Measurements from ENCODE around the gene UBASH3A.
A peak's percentile ranks its signal among the peaks of the same experiment; 100 is the strongest.

Gene UBASH3A

DNA sequence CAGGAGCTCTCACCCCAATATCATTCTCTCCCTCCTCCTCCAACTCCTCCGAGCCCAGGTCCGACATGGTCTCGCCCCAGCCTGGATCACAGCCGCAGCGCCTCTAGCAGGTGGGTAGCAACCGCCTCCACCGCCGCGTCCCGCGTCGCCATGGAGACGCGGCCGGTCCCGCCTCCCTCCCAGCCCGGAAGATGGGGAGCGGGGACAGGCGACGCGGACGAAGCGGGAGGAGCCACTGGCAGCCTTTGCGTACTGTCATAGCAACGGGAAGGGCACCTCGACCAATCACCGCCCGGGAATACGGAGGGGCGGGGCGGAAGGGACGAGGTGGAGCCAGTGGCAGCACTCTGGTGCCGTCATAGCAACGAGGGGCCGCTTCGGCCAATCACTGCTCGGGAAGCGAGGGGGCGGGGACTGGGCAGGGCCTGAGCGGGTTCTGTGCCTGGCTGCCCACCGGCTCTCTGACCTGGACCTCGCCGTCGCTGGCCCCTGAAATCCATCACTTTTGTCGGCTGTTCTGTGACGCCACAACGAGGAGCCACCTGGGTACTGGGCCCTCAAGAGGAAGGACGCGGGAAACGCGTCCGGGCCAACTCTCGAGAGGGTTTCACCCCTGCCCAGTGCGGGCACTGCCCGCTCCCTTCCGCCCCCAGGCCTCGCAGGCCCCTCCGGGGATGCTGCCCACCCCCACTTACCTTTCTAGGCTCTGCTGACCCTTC lies 92.6 kb downstream of the UBASH3A start, which contains the start of gene RSPH1:
RSPH1 (minus strand) TSS at position 105 of the 719 bp plus-strand sequence; CDS start at position 67, 38 bp downstream.
- TF ChIP-seq TEAD4 (IDR thresholded peaks at IDR 0.05) (no peak), ZBTB7A (IDR thresholded peaks at IDR 0.05; ENCODE audit: low read depth) (no peak), TAF1 (IDR thresholded peaks at IDR 0.05; ENCODE audit: low read depth) (peak; percentile 42; the same call in 1 of the 2 replicates), FOXM1 (IDR thresholded peaks at IDR 0.05; ENCODE audit: borderline replicate concordance, low read depth) (no peak), YY1 (IDR thresholded peaks at IDR 0.05; ENCODE audit: low read depth) (no peak), CREB1 (IDR thresholded peaks at IDR 0.05; ENCODE audit: low read depth) (peak; percentile 66), EGR1 (IDR thresholded peaks at IDR 0.05) (no peak), CEBPB (IDR thresholded peaks at IDR 0.05) (no peak), EP300 (IDR thresholded peaks at IDR 0.05; ENCODE audit: borderline replicate concordance) (no peak), RAD21 (IDR thresholded peaks at IDR 0.05; ENCODE audit: low read depth) (peak; percentile 23; the same call in 1 of the 2 replicates), TCF12 (IDR thresholded peaks at IDR 0.05; ENCODE audit: low read depth) (no peak), NFIC (IDR thresholded peaks at IDR 0.05) (no peak)
- TF ChIP-seq, protein P1, sequence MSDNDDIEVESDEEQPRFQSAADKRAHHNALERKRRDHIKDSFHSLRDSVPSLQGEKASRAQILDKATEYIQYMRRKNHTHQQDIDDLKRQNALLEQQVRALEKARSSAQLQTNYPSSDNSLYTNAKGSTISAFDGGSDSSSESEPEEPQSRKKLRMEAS (IDR thresholded peaks at IDR 0.05), result no peak; the same call in none of the 2 replicates
- TF ChIP-seq, protein P2, sequence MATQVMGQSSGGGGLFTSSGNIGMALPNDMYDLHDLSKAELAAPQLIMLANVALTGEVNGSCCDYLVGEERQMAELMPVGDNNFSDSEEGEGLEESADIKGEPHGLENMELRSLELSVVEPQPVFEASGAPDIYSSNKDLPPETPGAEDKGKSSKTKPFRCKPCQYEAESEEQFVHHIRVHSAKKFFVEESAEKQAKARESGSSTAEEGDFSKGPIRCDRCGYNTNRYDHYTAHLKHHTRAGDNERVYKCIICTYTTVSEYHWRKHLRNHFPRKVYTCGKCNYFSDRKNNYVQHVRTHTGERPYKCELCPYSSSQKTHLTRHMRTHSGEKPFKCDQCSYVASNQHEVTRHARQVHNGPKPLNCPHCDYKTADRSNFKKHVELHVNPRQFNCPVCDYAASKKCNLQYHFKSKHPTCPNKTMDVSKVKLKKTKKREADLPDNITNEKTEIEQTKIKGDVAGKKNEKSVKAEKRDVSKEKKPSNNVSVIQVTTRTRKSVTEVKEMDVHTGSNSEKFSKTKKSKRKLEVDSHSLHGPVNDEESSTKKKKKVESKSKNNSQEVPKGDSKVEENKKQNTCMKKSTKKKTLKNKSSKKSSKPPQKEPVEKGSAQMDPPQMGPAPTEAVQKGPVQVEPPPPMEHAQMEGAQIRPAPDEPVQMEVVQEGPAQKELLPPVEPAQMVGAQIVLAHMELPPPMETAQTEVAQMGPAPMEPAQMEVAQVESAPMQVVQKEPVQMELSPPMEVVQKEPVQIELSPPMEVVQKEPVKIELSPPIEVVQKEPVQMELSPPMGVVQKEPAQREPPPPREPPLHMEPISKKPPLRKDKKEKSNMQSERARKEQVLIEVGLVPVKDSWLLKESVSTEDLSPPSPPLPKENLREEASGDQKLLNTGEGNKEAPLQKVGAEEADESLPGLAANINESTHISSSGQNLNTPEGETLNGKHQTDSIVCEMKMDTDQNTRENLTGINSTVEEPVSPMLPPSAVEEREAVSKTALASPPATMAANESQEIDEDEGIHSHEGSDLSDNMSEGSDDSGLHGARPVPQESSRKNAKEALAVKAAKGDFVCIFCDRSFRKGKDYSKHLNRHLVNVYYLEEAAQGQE (IDR thresholded peaks at IDR 0.05; ENCODE audit: low read depth), result no peak
- TF ChIP-seq, protein P3, sequence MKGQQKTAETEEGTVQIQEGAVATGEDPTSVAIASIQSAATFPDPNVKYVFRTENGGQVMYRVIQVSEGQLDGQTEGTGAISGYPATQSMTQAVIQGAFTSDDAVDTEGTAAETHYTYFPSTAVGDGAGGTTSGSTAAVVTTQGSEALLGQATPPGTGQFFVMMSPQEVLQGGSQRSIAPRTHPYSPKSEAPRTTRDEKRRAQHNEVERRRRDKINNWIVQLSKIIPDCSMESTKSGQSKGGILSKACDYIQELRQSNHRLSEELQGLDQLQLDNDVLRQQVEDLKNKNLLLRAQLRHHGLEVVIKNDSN (IDR thresholded peaks at IDR 0.05), result no peak

DNA sequence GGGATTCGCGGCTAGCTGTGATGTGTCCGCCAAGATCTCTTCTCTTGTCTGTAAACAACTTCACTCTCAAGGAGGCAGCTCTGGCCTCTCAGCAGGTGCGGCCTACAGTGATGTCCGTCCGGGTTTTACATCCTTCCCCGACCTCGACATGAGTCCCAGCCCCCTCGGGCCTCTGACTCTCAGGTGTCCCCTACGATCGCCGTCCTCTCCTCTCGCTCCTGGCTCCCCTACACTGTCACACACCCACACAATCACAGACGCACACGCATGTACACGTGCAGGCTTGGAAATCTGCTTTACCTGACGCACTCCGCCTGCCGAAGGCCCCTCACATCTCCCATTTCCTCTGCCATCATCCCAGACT lies 93.1 kb downstream of the UBASH3A start:
- no peak for TF ChIP-seq ZBTB7A (IDR thresholded peaks at IDR 0.05; ENCODE audit: low read depth)
- TF ChIP-seq, protein P3 (IDR thresholded peaks at IDR 0.05), result no peak
